Hematopoietic multipotent progenitor cell treated with erythropoietin and hydrocortisone succinate and interleukin-3 and kit ligand, for 17 days (in vitro differentiated cells): ENCODE measurements around the gene SKIC8.

Experiments
- DNase-seq: peaks from one replicate; pipeline ENCODE4 v3.0.0-alpha.2; 2015; ENCODE audit warnings: low spot score

SKIC8 gene

DNA sequence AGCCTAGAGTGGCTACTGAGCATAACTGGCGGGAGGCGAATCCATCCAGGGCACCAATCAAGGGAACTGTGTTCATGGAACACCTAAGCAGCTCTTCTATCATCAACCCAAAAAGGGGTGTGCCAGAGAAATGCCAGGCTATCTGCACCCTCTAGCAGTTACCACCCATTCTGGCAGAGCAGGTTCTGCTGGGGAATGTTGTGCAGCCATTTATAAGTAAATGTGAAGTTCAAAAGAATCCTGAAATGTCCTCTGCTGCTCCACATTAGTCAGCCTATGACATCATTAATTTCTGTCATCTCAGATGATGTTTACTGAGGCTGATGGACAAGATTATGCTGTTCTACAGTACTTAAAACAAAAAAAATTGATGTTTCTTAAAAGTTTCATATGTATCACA, 7.7 kb downstream of the SKIC8 start:
- peak; percentile 56 for DNase-seq

DNA sequence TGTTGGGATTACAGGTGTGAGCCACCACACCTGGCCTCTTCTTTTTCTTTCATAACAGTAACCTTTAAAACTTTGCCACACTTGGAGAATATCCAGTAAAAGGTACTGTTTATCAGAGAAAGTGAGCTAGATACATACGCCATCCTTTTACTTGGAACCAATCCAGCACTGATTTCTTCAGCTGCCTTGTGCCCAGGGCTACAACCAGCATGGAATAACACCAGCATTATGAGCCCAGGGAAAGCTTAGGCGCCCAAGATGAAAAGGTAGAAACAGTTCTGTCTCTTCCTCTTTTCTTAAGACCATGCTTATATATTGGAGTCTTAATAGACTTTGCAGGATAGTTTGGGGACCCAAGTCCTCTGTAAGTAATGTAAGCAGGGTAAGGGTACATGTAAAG, 8.4 kb downstream of the SKIC8 start:
- peak; percentile 47 for DNase-seq

DNA sequence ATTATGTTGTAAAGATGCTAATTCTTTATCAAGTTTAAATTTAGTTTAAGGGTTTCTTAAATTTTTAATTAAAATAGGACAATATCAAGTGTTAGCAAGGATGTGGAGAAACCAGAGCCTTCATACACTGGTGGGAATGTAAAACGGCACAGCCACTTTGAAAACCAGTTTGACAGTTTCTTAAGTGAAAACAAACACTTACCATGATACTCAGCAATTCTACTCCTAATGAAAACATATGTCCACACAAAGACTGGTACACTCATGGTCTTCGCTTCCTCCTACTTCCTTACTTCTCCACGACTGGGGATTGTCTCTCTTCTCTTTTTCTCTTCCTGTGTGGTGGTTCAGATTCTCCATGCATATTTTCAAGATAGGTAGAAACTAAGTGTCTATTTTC, 9.2 kb downstream of the SKIC8 start:
- DNase-seq, result no peak

DNA sequence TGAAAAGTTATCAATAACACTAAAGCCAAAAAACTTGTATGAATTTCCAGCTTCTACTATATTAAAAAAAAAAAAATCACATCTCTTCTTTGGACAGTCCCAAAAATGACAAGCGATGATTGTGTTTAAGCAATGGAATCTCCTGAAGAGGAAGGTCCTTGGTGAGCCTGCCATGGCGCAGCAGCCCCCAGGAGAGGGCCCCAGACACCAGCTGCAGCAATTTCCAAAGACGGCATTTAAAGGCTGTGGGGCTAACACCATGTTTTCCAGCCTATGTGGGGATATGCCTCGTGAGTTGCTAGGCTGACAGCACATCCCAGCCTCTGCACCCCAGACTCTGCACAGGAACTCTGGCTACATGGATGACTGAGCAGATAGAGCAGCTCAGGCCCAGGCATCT, 14.7 kb downstream of the SKIC8 start:
- no peak for DNase-seq

DNA sequence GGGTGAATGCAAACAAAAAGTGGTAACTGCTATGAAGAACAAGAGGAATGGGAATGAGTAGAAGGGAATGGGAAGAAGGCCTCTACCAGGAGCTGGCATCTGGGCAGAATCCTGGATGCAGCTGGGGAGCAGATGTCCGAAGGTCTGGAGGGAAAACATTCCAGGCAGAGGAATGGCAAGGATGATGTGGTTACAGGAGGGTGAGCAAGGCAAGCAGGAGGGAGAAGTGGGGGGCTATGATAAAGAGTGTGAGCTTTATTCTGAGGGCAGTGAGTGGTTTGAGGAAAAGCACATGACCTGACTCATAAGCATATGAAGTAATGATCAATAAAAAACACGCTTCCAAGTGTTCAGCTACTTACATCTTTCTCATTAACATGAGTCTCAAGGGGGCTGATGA, 17.1 kb downstream of the SKIC8 start:
- no peak for DNase-seq

DNA sequence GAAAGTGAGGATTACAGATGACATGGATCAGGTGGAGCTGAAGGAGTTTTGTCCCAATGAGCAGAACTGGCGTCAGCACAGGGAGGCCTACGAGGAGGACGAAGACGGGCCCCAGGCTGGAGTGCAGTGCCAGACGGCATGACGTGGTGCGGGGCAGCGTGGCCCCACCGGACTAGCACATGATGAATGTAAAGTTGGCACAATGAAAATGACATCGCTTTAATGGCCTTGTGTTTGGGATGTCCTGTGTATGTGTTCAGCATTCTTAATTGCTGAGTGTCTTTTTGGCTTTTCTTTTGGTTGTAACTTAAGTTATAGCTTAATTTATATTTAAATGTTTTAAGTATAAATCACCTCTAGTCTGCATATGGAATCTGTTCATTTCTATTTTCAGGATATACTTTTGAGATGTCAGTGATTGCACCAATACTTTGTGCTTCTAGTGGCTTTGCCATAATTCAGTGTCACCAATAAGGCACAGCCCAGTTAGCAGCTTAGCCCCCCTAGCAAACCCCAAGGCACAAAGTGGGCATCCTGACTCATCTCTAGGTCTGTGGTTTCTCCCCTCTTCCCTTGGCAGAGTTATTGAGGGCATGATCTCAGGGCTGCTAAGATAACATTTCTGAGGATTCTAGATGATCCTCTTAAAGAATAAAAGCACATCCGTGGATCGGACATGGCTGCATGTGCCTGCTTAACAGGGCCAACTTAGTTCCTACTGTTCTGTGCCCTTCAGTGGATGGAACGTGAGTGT, 18.9 kb downstream of the SKIC8 start:
- DNase-seq, result no peak

DNA sequence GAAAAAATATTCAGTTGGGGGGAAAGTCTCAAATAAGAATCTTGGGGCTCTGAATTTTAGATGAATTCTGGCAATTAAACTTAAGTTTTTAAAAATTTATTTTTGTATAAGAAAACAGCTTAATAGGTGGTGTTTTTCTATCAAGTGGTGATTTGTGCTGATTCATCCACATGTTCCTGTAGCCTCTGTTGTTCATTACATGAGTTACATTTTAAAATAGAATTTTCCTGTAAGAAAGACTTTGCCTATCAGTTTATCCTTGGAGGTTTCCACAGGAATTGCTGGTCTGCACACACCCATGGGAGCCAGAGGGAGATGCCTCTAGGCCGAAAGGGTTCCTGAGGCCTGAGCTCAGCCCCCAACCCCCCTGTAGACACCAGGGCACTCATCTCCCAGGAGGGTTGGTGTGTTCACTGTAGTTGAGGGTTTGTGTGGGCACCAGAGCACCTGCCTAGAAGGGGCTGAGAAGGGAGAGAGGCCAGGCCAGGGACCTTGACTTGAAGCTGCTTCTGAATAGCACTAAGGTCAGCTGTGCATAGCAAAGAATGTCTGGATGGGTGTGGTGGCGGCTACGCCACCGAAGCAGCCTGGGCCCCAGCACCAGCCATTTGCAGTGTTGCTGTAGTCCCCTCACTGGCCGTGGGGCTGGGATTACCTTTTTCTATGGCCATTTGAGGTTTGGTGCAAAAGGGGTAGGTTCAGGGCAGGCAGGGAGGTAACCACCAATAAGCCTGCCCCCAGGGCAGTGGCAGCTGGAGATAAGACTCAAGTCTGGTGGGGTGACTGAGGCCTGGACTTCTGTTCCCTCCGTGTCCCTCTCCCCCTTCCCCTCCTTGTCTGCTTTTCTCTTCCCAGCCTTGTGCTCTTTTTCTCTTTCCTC, 23.1 kb downstream of the SKIC8 start:
- DNase-seq, result peak; percentile 77

DNA sequence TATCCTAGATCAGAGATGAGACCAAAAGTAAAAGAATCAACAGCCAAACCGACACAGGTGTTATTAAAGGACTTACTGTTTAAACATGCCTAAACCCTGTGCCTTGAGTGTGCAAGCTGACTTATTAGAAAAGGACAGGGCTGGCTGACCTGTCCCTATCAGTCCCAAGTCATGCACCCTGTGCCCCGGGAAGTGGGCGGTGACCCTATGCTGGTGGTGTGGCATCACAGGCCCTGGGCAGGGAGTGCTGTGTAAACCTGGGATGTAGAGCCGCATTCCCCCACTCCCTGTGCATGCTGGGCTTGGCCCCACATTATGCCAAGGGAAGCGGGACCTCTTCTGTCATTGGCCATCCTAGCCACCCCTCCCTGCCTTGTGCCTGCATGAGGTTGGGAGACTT, 24.4 kb downstream of the SKIC8 start:
- DNase-seq, result peak; percentile 59

DNA sequence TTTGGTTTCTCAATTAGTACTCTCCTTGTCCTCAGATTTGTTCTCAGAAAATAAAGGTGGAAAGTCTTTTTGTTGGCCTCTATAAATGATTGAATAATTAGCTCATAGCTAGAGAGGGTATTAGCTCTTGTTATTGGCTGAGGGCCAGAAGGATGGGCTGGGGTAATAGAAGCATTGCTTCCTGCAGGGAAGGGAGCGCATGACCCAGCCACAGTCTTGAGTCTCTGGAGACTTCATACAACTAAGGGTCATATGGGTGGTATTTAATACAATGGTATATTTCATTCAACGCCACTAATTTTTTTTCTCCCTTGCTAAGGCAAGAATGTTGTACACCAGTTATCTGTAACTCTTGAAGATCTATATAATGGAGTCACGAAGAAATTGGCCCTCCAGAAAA, 26.6 kb downstream of the SKIC8 start:
- DNase-seq, result no peak

DNA sequence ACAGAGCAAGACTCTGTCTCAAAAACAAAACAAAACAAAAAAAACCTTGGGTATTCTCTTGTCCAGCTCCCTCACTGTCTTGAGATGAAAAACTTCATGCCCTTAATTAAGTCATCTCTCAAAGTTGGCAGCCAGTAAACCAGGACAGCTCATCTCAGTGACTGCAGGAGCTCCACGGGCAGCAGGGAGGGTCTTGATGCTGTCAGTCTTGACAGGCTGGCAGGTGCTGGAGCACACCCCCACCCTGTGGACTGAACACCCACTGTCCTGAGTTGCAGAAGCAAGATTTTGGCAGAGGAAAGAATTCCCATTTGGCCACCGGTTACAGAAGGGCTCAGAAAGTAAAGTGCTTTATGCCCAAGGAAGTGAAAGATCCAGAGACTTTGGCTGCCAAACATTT, 27.1 kb downstream of the SKIC8 start:
- no peak for DNase-seq

DNA sequence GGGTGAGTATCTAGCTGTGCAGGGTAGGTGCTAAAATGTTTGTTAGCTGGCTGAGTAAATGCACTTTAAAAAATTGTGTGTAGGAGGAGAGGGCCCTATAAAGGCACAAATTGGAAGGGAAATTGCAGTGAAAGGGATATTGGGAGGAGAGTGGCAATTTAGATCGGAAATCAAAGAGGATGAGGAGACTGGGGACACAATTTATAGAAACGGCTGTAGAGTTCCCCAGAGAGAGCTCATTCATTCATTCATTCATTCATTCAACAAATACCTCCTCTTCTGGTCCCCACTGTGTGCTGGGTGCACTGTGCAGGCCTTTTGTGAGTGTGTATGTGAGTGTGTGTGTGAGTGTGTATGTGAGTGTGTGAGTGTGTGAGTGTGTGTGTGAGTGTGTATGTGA, 32.6 kb downstream of the SKIC8 start:
- DNase-seq, result no peak

DNA sequence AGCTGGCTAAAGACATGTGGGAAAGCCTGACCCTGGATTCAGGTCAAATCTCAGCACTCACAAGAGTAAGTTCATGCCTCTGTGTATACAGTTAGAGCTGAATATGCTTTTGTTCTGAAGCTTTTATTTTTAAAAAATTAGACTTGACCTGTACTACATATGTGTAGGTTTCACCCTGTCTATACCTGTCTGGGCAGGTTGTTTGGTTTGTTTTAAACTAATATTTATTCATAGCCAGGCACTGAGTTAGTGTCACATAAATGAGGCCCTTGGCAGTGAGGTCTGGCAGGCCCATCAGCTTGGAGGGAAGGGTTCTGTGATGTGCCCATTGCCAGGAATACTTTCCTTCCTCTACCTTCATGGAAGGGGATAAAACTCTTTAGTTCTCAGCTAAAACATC, 33.2 kb downstream of the SKIC8 start:
- DNase-seq, result no peak

DNA sequence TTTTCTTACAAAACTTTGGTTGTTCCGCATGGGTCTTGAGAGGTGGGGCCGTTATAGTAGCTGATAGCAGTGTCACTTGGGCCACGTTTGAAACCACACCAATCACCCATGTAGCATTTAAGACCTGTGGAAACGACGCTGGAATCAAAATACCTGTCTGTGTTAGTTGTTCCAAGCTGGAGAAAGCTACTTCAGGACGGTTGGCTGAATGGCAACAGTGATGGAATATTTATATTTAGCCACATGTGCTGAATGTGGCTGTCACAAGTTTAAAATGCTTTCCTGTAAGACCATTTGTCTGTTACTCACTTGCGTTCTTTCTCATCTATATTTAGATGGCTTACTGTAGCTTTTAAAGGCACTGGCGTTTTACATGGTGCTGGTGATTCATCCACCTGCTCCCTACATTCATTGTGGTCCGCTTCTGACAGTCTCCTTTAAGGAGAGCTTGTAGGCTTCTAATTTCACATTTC, 33.6 kb downstream of the SKIC8 start:
- DNase-seq, result no peak

DNA sequence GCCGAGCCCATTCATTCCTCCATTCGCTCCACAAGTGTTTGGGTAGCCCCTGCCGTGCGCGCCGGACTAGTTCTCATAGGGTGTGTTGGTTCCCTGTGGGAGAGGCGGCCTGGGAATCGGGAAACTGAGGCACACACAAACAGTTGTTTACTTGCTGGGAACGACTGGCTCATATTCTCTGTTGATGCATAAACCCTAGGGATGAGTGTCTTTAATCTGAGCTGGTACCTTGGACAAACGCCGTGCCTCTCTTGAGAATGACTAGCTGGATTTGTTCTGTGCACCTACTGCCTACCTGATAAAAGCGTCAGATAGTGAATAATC, 34.3 kb downstream of the SKIC8 start:
- no peak for DNase-seq

DNA sequence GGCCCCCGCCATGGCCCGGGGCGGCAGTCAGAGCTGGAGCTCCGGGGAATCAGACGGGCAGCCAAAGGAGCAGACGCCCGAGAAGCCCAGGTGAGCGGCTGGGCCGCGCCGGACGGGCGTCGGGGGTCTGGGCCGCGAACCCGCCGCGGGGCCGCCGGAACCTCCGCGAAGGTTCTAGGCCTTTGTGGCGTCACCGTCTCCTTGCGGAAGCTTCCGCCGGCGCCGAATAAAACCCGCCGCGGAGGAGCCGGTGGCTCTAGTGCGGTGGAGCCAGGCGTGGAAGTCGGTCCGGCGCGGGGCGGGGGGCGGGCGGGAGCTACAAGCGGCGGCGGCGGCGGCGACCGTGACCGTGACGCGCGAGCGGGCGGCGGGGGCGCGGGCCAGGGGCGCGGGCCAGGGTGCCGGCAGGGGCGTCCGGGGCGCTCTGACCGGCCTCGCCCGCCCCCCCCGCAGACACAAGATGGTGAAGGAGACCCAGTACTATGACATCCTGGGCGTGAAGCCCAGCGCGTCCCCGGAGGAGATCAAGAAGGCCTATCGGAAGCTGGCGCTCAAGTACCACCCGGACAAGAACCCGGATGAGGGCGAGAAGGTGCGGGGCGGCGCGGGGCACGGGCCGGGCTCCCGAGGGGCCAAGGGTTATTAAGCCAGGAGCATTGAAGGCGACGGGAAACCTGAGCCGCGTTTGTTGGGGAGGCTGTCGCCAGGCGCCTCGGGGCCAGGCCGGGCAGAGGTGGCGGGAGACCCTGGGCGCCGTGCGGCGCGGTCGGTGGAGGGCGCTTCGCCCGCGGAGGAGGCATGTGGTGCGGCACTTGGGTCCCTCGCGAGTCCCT, 34.9 kb downstream of the SKIC8 start, which contains the start of gene DNAJA4:
TSS of gene DNAJA4 (plus strand) at position 259 of the 833 bp plus-strand sequence. CDS start at position 461, 202 bp downstream.
- peak; percentile 62 for DNase-seq

DNA sequence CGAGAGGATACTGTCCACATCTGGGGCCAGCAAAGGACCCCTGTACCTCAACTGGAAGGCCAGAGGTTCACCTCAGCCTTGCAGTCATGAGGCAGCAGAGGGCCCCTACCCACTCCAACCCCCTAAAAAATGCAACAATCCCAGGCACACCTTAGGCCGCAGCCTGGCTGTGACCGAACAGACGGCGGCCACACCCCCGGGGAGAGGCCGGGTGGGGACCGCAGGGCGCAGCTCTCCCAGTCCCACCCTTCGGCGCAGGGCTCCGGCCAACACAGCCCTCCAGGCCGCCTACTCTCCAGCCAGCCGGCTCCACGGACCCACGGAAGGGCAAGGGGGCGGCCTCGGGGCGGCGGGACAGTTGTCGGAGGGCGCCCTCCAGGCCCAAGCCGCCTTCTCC, 35.5 kb downstream of the SKIC8 start:
- DNase-seq, result peak; percentile 71

DNA sequence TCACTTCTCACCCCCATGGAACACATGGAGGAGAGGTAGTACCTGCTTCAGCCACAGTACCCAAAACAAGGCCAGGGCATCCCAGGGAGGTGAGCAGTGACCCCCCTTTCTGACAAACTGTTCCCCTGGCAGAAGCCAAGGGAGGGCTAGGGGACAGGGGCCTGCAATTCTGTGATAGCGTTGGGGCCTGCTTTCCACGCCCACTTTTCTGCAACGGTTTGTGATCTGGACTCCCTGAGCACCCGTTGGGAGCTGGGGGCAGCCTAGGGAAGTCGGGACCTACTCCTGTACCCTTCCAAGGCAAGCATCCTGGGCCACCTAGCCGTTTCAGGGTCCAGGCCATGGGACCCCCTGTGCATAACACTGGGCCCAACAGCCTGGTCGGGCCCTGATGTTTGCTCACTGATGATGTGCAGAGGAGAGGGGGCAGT, 36.0 kb downstream of the SKIC8 start:
- peak; percentile 71 for DNase-seq

DNA sequence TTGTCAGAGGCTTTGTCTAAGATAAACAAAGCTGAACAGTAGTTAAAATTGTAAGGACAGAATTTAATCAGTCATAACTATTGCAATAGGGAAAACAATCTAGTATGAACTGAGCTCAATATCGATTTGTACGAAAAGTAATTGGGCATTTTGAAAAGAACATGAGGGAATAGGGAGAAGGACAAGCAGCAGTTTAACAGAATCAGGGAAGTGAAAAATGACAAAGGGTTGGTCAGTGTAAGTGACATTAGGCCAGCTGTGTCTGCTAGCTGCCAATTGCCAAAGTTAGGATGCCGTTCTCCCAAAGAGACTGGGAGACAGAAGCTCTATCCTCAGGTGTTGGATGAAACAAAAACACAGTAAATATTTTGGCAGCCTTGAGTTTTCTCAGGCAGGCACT, 38.3 kb downstream of the SKIC8 start:
- DNase-seq, result no peak

DNA sequence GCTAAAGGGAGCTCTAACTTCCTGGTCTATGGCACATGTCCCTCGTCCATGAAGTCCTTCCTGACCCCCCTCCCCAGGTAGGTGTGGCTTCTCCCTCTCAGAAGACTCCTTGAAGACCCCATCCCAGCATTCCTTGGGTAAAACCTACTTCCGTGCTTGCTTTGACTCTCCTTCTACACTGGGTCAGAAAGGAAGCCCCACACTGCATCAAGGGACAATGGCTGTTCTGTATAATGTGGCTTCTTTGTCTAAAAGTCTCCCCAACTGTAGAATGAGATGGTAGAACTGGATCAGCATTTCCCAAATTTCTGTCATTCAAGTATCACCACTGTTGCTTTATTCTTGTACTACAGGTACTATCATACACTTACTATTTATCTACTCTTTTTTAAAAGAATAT, 38.9 kb downstream of the SKIC8 start:
- DNase-seq, result no peak

DNA sequence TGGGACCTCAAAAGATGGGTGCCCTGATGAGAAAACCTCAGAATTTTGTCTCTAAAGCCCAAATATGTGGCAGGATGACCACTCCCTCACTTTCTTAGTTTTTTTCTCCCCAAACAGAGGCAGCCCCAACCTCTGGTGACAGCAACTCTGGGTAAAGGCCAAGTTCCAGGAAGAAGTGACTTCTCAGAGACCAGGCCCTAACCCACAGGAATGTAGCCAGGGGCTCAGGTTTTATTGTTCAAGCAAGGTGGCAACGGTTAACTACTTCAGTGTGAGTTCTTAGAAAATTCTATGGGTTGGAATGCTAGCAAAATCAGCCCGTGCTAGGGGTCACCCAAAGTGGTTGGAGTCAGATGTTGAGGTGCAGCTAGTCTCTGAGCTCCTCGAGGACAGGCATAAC, 40.2 kb downstream of the SKIC8 start:
- no peak for DNase-seq

DNA sequence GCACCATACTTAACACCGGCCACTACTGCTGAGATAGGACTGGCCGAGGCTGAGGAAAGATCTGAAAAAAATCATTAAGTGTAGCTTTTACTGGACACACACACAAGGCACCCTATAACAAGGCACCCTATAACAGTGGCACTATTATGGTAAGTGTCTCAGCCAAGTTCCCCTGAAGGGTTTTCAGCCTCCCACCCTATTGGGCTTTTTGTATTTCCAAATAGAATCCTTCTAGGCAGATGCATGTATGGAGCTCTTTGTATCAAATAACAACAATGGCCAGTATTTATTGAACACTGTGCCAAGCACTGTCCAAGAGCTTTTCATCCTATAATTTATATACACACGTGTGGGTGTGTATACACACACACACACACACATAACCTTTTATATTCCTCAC, 41.7 kb downstream of the SKIC8 start:
- no peak for DNase-seq

DNA sequence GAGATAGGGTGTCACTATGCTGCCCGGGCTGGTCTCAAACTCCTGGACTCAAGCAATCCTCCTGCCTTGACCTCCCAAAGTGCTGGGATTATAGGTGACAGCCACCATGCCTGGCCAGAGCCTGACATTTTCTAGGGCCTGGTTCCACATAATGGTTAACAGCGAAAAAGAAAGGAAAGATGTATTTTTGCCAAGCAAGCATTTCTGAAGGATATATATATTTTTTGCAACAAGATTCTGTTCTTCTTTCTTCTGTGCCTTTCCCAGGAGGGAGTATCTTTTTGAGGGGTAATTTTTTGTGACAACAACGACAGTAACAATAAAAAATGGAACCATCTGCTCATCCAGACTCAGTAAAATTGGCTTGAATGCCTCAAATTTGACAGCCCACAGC, 43.4 kb downstream of the SKIC8 start:
- no peak for DNase-seq
